Stomach (tissue), 9 donors: ENCODE measurements around the gene MLKL. TPM values are rescaled to one million over a fixed set of nuclear protein-coding genes. Genes with fewer than 3 reads are reported as not detected.

ENCODE experiments used
- DNase-seq, 2 donors: peaks; one replicate each; pipeline versions ENCODE4 v3.0.0 to v3.0.0-alpha.2; 2013 to 2019
- H3K27ac ChIP-seq, 5 donors: fragments of 200-600 bp in 4 of 5; sonication (generic) in 4 of 5; one replicate each; pipeline ENCODE4 v1.5.1; 2013 to 2019; ENCODE audit warnings: mild to moderate bottlenecking in 1 of 5, moderate library complexity in 1 of 5
- H3K27me3 ChIP-seq, 3 donors: fragments of 200-600 bp; sonication (generic); one replicate each; pipeline ENCODE4 v1.5.1; 2017 to 2019; ENCODE audit warnings: mixed run types in 1 of 3
- H3K36me3 ChIP-seq, 4 donors: fragments of 200-600 bp; sonication (generic); 1 replicate in 3 of 4; 2 replicates in 1 of 4; pipeline ENCODE4 v1.5.1; 2016 to 2019
- H3K4me1 ChIP-seq, 4 donors: fragments of 200-600 bp; sonication (generic); one replicate each; pipeline ENCODE4 v1.5.1; 2016 to 2019
- H3K4me3 ChIP-seq, 4 donors: fragments of 200-600 bp; sonication (generic) in 3 of 4; one replicate each; pipeline ENCODE4 v1.5.1; 2016 to 2019; ENCODE audit warnings: mild to moderate bottlenecking in 1 of 4
- H3K9me3 ChIP-seq, 4 donors: fragments of 200-600 bp; sonication (generic); one replicate each; pipeline ENCODE4 v1.5.1; 2016 to 2019
- CTCF ChIP-seq, 7 experiments: fragments of 450-650 bp in 4 of 7; fragments of 200-600 bp in 3 of 7; sonication (generic) in 3 of 7; IDR thresholded peaks; one replicate each; pipeline ENCODE4 v1.5.1; 2016 to 2019; ENCODE audit warnings: antibody characterized with exemption in 7 of 7, control low read depth in 2 of 7, mild to moderate bottlenecking in 1 of 7
- EP300 ChIP-seq: sonication (generic); formaldehyde crosslinking; IDR thresholded peaks from one replicate; pipeline ENCODE4 v1.6.1; 2017; ENCODE audit warnings: antibody characterized with exemption
- POLR2A ChIP-seq, 4 donors: fragments of 450-650 bp; IDR thresholded peaks; one replicate each; pipeline ENCODE4 v1.6.1; 2016; ENCODE audit warnings: antibody characterized with exemption in 4 of 4, control low read depth in 2 of 4, mild to moderate bottlenecking in 1 of 4, moderate library complexity in 1 of 4
- POLR2AphosphoS5 ChIP-seq, 3 donors: sonication (generic); formaldehyde crosslinking; IDR thresholded peaks; one replicate each; pipeline ENCODE4 v1.6.1; 2016; ENCODE audit warnings: antibody characterized with exemption in 3 of 3
- WGBS, 5 donors: extraction: QIAGEN DNeasy Blood & Tissue Kit in 3 of 5; methylation state at CpG; one replicate each; pipeline versions ENCODE4 v1.1.5 to v1.1.7; 2013 to 2018; 5-methylcytosine and 5-hydroxymethylcytosine counted together
- intact Hi-C: fragments of 100-400 bp; cut with DNase I; formaldehyde crosslinking; loops from one replicate; pipeline ENCODE4 v1.15.1; 2023; ENCODE audit warnings: low total_unique reads
- polyA plus RNA-seq, 3 donors: library from polyadenylated mRNA; stranded (reverse); fragments of 200-250 nt; gene quantifications; one replicate each; pipeline ENCODE4 v1.2.3, GENCODE V29; 2013
- total RNA-seq, 5 donors: library from RNA; depleted of rRNA; stranded (reverse); fragments of >200 nt; gene quantifications; one replicate each; pipeline versions ENCODE4 v1.1.0 to v1.2.3, GENCODE V29; 2014 to 2016
- donor health status: healthy with polysubstance abuse.
- donor health status: Bipolar disorder and iron deficiency.
- donor health status: healthy.

Gene MLKL
- total and polyA plus RNA-seq, 8 donors, result 6.7 to 23.3 (median 10.0) TPM

- Histone ChIP-seq H3K9me3 (no peaks in the 10 kb centered on the region), H3K27me3 (no peaks in the 10 kb centered on the region), H3K4me3 (no peak overlapping the region), H3K27ac (peak overlapping the region in 3 of 5 donors; percentile 8 to 84 (median 22)), H3K4me1 (peaks cover 9 to 32% (median 19%) of the 10 kb centered on the region in 4 donors), H3K36me3 (no peaks in the 10 kb centered on the region)
- no peak for TF ChIP-seq POLR2A (IDR thresholded peaks at IDR 0.05)
- no peak for TF ChIP-seq EP300
- no peak for TF ChIP-seq CTCF (IDR thresholded peaks at IDR 0.05)
- TF ChIP-seq POLR2AphosphoS5 (IDR thresholded peaks at IDR 0.05), result no peak
- intact Hi-C loops, result no loop called here
- DNase-seq, result no peak
- WGBS, 5 donors, result 85 to 94% (median 87%) methylated on average over 21 to 32 of the region's 32 CpGs
Observed at GRCh38 chr16:74747716-74748615, 47.3 kb upstream of the MLKL start.

GRCh38 chr16:74745926-74746325 is 45.3 kb upstream of the MLKL start:
- intact Hi-C loops, result no loop called here
- WGBS, 5 donors, result 68 to 86% (median 81%) methylated on average over 7 of the region's 7 CpGs
- no peaks in the 10 kb centered on the region for H3K36me3 ChIP-seq
- H3K9me3 ChIP-seq, result no peaks in the 10 kb centered on the region
- H3K27ac ChIP-seq, result peak overlapping the region; percentile 48 to 91 (median 87)
- H3K27me3 ChIP-seq, result no peaks in the 10 kb centered on the region
- H3K4me1 ChIP-seq, result peaks cover 16 to 51% (median 30%) of the 10 kb centered on the region in 4 donors
- TF ChIP-seq EP300, result no peak
- no peak for TF ChIP-seq CTCF (IDR thresholded peaks at IDR 0.05)
- TF ChIP-seq POLR2A (IDR thresholded peaks at IDR 0.05), result no peak
- TF ChIP-seq POLR2AphosphoS5 (IDR thresholded peaks at IDR 0.05), result no peak
- DNase-seq, result no peak
- H3K4me3 ChIP-seq, result no peak overlapping the region

GRCh38 chr16:74745109-74745615 is 44.5 kb upstream of the MLKL start:
- WGBS, 5 donors, result 80 to 91% (median 85%) methylated on average over 8 to 10 of the region's 10 CpGs
- DNase-seq, result no peak
- TF ChIP-seq CTCF (IDR thresholded peaks at IDR 0.05) (no peak), POLR2AphosphoS5 (IDR thresholded peaks at IDR 0.05) (no peak), POLR2A (IDR thresholded peaks at IDR 0.05) (no peak), EP300 (no peak)
- Histone ChIP-seq H3K27me3 (no peaks in the 10 kb centered on the region), H3K4me1 (peaks cover 16 to 55% (median 32%) of the 10 kb centered on the region in 4 donors), H3K4me3 (no peak overlapping the region), H3K9me3 (no peaks in the 10 kb centered on the region), H3K36me3 (no peaks in the 10 kb centered on the region), H3K27ac (peak overlapping the region; percentile 76 to 91 (median 87))
- intact Hi-C loops, result no loop called here

GRCh38 chr16:74744566-74744965 is 43.9 kb upstream of the MLKL start:
- no peak overlapping the region for H3K4me3 ChIP-seq
- 88 to 96% (median 94%) methylated on average over 4 of the region's 4 CpGs for WGBS, 5 donors
- TF ChIP-seq EP300 (no peak), POLR2AphosphoS5 (IDR thresholded peaks at IDR 0.05) (no peak), POLR2A (IDR thresholded peaks at IDR 0.05) (no peak), CTCF (IDR thresholded peaks at IDR 0.05) (no peak)
- H3K9me3 ChIP-seq, result no peaks in the 10 kb centered on the region
- H3K36me3 ChIP-seq, result no peaks in the 10 kb centered on the region
- intact Hi-C loops, result no loop called here
- peaks cover 16 to 51% (median 31%) of the 10 kb centered on the region in 4 donors for H3K4me1 ChIP-seq
- H3K27me3 ChIP-seq, result no peaks in the 10 kb centered on the region
- DNase-seq, result no peak
- H3K27ac ChIP-seq, result peak overlapping the region; percentile 76 to 91 (median 87)
